CD4-positive, alpha-beta T cell treated with Interleukin-15 for 4 hours (primary cell): ENCODE results near the gene KIAA1671.

Experiments
- DNase-seq: peaks from one replicate; pipeline ENCODE4 v3.0.0-alpha.2; 2020; ENCODE audit warnings: low spot score

Gene KIAA1671

GRCh38 chr22:25114369-25115362 is 162.2 kb downstream of the KIAA1671 start:
- DNase-seq = no peak

GRCh38 chr22:25119609-25120008 is 167.1 kb downstream of the KIAA1671 start:
- DNase-seq = no peak

DNA sequence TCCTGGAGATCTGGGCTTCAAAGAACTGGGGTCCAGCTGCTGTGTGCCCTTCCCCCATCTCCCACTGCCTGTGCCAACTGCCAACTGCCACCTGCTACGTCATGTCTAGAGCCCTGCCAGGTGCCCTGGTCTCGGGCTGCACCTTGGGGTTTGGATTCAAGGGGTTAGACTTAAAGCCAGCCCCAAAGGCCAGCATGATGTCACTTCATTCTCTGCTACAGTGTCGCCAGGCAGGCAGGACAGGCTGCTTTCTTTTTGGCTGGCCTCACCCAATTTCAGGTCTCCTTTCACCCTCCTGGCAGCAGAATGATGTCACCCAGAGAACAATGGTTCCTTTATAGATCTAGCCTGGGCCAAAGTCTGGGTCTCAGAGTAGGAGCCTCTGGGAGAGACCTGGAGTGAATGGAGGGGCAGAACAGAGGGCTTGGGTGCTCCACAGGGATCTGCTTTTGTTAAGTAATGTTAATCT is 167.6 kb downstream of the KIAA1671 start:
- no peak for DNase-seq

- DNase-seq = no peak
Measured at GRCh38 chr22:25120761-25121212, 168.3 kb downstream of the KIAA1671 start.

DNA sequence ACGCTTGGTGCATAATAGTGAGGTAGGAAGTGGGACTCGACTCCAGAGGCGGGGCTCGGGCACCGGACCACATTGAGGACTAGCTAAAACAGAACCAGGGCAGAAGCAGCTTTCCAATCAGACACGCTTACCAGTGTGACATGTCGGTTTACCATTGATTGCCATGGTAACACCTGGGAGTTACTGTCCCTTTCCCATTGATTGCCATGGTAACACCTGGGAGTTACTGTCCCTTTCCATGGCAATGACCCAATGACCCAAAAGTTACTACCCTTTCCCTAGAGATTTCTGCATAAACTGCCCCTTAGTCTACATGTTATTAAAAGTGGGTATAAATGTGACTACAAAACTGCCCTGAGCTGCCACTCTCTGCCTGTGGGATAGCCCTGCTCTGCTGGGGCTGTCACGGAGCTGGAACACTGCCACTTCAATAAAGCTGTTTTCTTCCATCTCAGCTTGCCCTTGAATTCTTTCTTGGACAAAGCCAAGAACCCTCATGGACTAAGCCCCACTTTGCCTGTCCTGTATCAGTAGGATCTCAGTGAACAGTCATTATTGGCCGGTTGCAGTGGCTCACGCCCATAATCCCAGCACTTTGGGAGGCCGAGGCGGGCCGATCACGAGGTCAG is 169.7 kb downstream of the KIAA1671 start:
- DNase-seq = no peak

- no peak for DNase-seq
Measured at GRCh38 chr22:25123677-25124076, 171.2 kb downstream of the KIAA1671 start.

DNA sequence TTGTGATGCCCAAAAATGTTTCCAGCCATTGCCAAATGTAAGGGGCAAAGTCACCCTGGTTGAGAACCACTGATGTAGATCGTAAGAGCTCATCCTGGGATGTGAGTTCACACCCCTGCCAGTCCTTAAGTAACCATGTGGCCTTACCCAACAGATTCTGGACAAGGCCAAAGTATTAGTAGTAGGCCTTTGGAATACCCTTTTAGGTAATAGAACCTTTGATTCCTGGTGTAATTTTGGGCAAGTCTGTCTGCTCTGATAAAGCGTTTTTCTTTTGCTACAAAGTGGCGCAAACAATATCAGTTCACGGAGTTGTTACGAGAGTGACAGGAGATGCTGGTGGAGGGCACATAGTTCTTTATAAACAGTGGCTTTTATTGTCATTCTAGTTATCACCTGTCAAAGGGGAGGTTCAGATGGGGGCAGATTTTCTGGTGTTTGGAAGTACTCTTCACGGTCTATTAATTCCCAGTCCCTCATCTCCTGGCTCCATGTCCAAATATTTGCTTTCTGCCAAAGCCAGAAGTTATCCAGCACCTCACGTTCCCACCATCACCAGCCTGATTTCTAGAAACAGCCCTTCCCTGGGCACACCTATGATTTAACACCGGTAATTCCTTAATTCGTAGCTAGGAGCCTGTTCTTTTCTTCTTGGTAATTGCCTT is 173.3 kb downstream of the KIAA1671 start:
- DNase-seq = no peak

DNA sequence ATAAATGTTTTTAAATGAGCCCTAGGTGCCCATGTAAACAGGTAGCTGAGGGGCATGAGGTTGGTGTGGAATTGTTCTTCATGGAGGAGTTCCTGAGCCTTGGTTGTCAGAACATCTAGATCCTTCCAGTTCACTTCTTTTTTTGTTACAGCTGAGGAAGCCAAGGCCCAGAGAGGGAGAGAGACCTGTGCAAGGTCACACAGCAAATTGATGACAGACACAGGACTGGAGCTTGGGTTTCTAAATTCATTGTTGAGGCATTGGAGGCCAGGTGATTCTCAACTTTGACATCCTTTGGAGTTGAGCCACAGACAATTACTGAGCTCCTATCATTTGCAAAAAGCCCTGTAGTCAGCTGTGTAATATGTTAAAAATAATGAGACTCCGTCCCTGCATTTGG is 174.0 kb downstream of the KIAA1671 start:
- DNase-seq = no peak

DNA sequence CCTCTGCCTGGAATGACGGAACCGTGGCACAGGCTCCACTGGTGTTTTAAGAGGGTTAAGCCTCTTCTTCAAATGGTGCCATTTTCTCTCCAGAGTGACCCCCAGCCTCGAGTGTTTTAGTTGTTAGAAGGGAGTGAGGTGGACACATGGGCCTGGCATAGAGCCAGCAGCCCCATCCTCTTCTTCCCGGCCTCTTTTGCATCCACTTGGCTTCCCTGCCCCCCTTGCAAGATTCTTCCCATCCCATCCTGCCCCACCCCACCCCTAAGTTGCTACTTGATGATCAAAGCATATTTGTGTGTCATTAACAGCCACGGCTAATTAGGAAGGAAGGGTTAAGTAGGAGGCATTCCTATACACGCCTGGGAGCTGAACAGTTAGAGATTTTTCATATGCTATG is 174.8 kb downstream of the KIAA1671 start:
- DNase-seq = no peak

DNA sequence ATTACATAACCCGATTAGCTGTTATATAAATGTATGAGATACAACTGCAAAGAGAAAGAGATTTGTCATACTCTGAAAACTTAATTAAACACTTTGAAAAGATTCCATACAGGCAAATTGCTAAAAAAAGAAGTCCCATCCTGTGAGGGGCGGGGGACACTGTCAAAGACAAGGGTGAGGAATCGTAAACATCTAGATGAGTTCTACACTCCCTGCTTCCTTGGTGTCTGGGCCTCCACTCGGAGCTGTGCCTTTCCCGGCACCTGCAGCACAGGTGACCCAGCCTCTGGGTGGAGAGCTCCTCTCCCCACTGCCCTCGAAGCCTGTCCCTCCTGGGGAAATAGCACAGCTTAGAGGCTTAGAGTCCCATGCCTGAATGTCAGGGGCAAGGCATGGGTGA is 177.9 kb downstream of the KIAA1671 start:
- no peak for DNase-seq

- DNase-seq = no peak
Measured at GRCh38 chr22:25131198-25131887, 178.8 kb downstream of the KIAA1671 start.

GRCh38 chr22:25134028-25134427 is 181.5 kb downstream of the KIAA1671 start:
- DNase-seq = no peak

DNA sequence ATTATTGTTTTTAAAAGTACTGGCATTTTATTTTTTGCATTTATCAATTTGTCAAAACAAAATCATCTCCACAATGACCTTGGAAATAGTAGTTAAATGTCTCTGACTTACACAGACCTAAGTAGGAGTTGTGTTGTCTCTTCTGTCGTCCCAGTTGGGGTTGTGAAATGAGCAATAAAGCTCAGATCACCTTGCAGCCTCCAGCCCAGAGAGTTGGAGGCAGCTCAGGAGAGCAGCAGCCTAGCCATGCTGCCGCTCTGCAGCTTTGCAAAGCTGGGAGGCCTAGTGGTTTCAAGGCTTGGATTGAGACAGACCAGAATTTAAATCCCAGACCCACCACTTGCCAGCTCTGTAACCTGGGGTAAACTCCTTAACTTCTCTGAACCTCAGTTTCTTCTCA is 181.9 kb downstream of the KIAA1671 start:
- no peak for DNase-seq

DNA sequence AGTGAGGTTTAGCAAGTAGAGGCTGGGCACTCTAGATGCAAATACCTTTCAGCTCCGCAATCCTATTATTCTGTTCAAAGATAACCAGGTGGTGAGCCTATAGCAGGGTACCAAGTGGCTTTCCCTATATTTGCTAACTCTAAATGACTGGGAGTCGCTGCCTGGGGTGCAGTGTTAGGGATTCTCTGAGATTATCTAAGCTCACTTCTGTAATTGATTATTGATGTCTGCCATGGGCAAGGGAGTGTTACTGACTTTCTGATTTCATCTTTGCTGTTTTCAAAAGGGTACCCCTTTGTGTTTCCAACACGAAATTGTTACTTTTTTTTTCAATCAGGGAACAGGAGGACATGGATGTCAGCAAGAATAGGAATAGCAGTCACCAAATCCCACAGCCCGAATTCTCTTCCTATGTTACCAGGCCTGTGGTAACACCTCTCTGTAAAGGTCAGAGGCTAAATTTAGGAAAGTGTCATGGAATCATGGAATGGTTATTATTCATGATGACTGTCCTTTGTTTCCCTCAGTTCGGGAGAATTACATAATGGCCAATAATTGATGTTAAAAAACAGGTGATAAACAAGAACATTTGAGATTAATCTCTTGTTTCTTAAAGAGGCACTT is 184.5 kb downstream of the KIAA1671 start:
- DNase-seq = no peak

GRCh38 chr22:25137577-25138525 is 185.3 kb downstream of the KIAA1671 start:
- DNase-seq = no peak

DNA sequence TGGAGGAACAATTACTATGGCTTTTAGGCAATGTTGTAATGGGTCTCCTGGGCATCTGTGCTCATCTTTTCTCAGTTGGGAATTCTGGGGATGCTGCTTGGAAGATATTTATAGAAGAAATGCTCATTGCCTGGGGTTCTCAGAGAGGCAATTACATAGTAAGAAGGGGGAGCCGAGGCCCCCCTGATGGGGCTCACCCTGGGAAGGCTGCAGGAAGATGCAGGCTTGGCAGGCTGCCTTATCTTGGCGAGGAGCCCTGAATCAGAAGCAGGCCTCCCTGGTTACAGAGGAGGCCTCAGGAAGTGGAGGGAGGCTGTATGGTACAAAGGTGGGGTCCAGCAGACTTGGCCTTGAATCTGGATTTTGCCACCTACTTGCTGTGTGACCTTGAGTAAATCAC is 186.5 kb downstream of the KIAA1671 start:
- DNase-seq = no peak

- DNase-seq = no peak
Measured at GRCh38 chr22:25142102-25142501, 189.6 kb downstream of the KIAA1671 start.

- no peak for DNase-seq
Measured at GRCh38 chr22:25143156-25144076, 190.9 kb downstream of the KIAA1671 start.

DNA sequence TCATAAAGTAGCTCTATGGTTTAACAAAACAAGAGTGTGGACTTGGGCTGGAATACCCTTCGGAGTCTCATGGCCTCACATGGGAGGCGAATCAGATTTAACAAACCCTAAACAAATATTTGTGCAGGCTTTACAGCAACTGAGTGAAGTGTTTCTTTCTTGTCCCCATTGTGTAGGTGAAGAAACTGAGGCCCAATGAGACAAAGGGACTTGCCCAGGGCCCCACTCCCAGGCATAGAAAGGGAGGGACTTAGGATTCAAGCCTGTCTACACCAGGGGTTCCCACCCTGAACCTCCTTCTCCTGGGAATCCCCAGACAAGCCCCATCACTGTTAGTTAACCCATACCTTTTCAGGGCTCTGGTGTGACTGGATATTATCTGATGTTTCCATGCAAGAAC is 192.0 kb downstream of the KIAA1671 start:
- DNase-seq = no peak
